CD8-positive, alpha-beta memory T cell (primary cell): Measurements from ENCODE around the gene CDHR1. TPM values are rescaled to one million over a fixed set of nuclear protein-coding genes. Genes with fewer than 3 reads are reported as not detected.

ENCODE experiments used
- CTCF ChIA-PET: fragments of 350-600 bp; sonication (Branson Sonifier 250); formaldehyde crosslinking; loops from one replicate; lab custom pipeline; 2021; ENCODE audit warnings: antibody characterized with exemption; lab: Charles Lee
- POLR2A ChIA-PET: fragments of 350-600 bp; sonication (Branson Sonifier 250); formaldehyde crosslinking; loops from one replicate; lab custom pipeline; 2021; ENCODE audit warnings: antibody characterized with exemption; lab: Charles Lee
- DNase-seq, 5 donors: peaks; one replicate each; pipeline versions ENCODE4 v3.0.0 to v3.0.0-alpha.2; 2020 to 2022; ENCODE audit warnings: mixed read lengths in 1 of 5
- H3K27ac ChIP-seq: one replicate; pipeline ENCODE4 v1.7.0; 2013; ENCODE audit warnings: low read depth, mild to moderate bottlenecking, low read length, moderate library complexity
- H3K27me3 ChIP-seq: 2 replicates; pipeline ENCODE4 v1.7.0; 2013; ENCODE audit warnings: low read length, mild to moderate bottlenecking; ENCODE audit not compliant: insufficient read depth, poor library complexity, severe bottlenecking
- H3K36me3 ChIP-seq: 2 replicates; pipeline ENCODE4 v1.7.0; 2013; ENCODE audit warnings: mild to moderate bottlenecking, low read length, moderate library complexity; ENCODE audit not compliant: insufficient read depth
- H3K4me1 ChIP-seq: 2 replicates; pipeline ENCODE4 v1.7.0; 2013; ENCODE audit warnings: mild to moderate bottlenecking, low read length, moderate library complexity; ENCODE audit not compliant: insufficient read depth
- H3K4me3 ChIP-seq: 2 replicates; pipeline ENCODE4 v1.7.0; 2013; ENCODE audit warnings: mild to moderate bottlenecking, low read length
- H3K9me3 ChIP-seq: 2 replicates; pipeline ENCODE4 v1.7.0; 2013; ENCODE audit warnings: mild to moderate bottlenecking, low read length
- H3K27ac Mint-ChIP-seq, 8 donors: one replicate each; pipeline ENCODE4 v1.8.0; 2020 to 2021; ENCODE audit warnings: mixed read lengths in 8 of 8, mild to moderate bottlenecking in 6 of 8, inconsistent platforms in 3 of 8, moderate library complexity in 3 of 8
- H3K27me3 Mint-ChIP-seq, 2 donors: one replicate each; pipeline ENCODE4 v1.8.0; 2020 to 2021; ENCODE audit warnings: mixed read lengths in 2 of 2, mild to moderate bottlenecking in 1 of 2, moderate library complexity in 1 of 2
- H3K36me3 Mint-ChIP-seq, 3 donors: one replicate each; pipeline ENCODE4 v1.8.0; 2020 to 2021; ENCODE audit warnings: mixed read lengths in 3 of 3, inconsistent platforms in 1 of 3, mild to moderate bottlenecking in 1 of 3
- H3K4me1 Mint-ChIP-seq, 3 donors: one replicate each; pipeline ENCODE4 v1.8.0; 2020 to 2021; ENCODE audit warnings: mixed read lengths in 3 of 3, inconsistent platforms in 1 of 3, mild to moderate bottlenecking in 1 of 3
- H3K4me3 Mint-ChIP-seq, 7 donors: one replicate each; pipeline ENCODE4 v1.8.0; 2020 to 2021; ENCODE audit warnings: mixed read lengths in 7 of 7, mild to moderate bottlenecking in 6 of 7, moderate library complexity in 4 of 7, inconsistent platforms in 2 of 7
- H3K9me3 Mint-ChIP-seq, 5 donors: one replicate each; pipeline ENCODE4 v1.8.0; 2020 to 2022; ENCODE audit warnings: mixed read lengths in 5 of 5, mild to moderate bottlenecking in 3 of 5, moderate library complexity in 2 of 5, inconsistent platforms in 1 of 5
- polyA plus RNA-seq: library from polyadenylated mRNA; unstranded; fragments of 300-500 nt; fragmentation: Illumina TruSeq; gene quantifications from one replicate; pipeline ENCODE4 v1.2.3, GENCODE V29; 2021
- total RNA-seq, 2 experiments: library from RNA; stranded (reverse); gene quantifications; one replicate each; pipeline ENCODE4 v1.2.3, GENCODE V29; 2021

Gene CDHR1
- total and polyA plus RNA-seq, 3 experiments from 2014 or later: 1.4 to 1.7 (median 1.4) TPM

GRCh38 chr10:84234479-84234878 lies 40.1 kb downstream of the CDHR1 start:
- no peaks in the 10 kb centered on the region for H3K4me1 ChIP-seq
- DNase-seq: no peak
- H3K4me3 Mint-ChIP-seq: no peak overlapping the region
- H3K27me3 Mint-ChIP-seq: peaks cover 13 to 55% of the 10 kb centered on the region in 2 donors
- H3K27me3 ChIP-seq: no peaks in the 10 kb centered on the region
- no peak overlapping the region for H3K27ac Mint-ChIP-seq
- H3K36me3 Mint-ChIP-seq: no peaks in the 10 kb centered on the region
- no peaks in the 10 kb centered on the region for H3K36me3 ChIP-seq
- ChIA-PET POLR2A (no interaction called here), CTCF (no interaction called here)
- H3K9me3 Mint-ChIP-seq: no peaks in the 10 kb centered on the region
- no peaks in the 10 kb centered on the region for H3K9me3 ChIP-seq
- H3K4me3 ChIP-seq: no peak overlapping the region
- H3K4me1 Mint-ChIP-seq: no peaks in the 10 kb centered on the region
- no peak overlapping the region for H3K27ac ChIP-seq

DNA sequence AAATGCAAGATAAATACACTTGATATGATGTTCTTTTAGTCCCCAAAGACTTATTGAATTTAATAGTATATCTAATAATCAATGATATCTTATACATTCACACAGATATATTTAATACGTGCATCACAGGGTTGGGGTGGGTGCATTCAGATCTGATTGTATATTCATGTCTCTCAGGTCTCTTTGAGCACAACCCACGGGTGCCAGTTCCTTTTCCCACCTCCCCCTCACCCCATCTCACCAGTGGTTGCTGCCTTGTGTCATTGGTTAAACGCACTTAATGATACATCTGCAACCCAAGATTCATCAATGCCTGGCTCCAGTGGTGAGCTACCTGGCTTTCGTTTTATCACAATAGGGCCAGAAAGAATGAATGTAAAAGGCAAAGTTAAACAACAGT lies 40.8 kb downstream of the CDHR1 start:
- no peak overlapping the region for H3K27ac ChIP-seq
- POLR2A ChIA-PET: no interaction called here
- H3K4me1 Mint-ChIP-seq: no peaks in the 10 kb centered on the region

DNA sequence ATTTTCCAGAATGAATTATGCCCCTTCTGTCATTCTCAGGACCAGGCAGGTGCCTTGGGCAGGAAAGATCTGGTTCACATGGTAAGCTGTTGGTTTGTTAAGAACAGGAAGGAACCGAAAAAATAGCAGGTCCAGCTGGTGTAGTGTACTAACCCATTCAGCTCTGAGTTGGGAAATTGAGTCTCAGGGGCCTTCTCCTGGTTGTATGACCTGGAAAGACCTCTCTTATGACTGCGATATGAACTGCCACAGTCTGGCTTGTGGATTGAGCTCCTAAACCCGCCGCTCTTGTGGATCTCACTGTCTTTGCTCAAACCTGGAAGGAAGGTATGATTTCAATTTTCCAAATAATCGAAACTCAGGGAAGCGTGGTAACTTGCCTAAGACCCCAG lies 42.5 kb downstream of the CDHR1 start:
- no peak overlapping the region for H3K27ac Mint-ChIP-seq
- no peak for DNase-seq
- H3K4me1 Mint-ChIP-seq: no peaks in the 10 kb centered on the region
- ChIA-PET CTCF (no interaction called here), POLR2A (no interaction called here)
- H3K36me3 Mint-ChIP-seq: no peaks in the 10 kb centered on the region
- Histone ChIP-seq H3K36me3 (no peaks in the 10 kb centered on the region), H3K9me3 (no peaks in the 10 kb centered on the region), H3K27ac (no peak overlapping the region), H3K4me1 (no peaks in the 10 kb centered on the region), H3K4me3 (no peak overlapping the region), H3K27me3 (no peaks in the 10 kb centered on the region)
- peak overlapping the region in 1 of 7 donors; percentile 51 for H3K4me3 Mint-ChIP-seq
- no peaks in the 10 kb centered on the region for H3K9me3 Mint-ChIP-seq
- H3K27me3 Mint-ChIP-seq: peaks cover 17 to 48% of the 10 kb centered on the region in 2 donors

More for the DNA sequence above, 40.8 kb downstream of the CDHR1 start:
- no peaks in the 10 kb centered on the region for H3K36me3 ChIP-seq
- Mint-ChIP-seq H3K27ac (no peak overlapping the region), H3K27me3 (peaks cover 13 to 52% of the 10 kb centered on the region in 2 donors), H3K36me3 (no peaks in the 10 kb centered on the region), H3K9me3 (no peaks in the 10 kb centered on the region), H3K4me3 (no peak overlapping the region)
- H3K9me3 ChIP-seq: no peaks in the 10 kb centered on the region
- H3K4me1 ChIP-seq: no peaks in the 10 kb centered on the region
- no peak overlapping the region for H3K4me3 ChIP-seq
- H3K27me3 ChIP-seq: no peaks in the 10 kb centered on the region
- CTCF ChIA-PET: no interaction called here
- DNase-seq: no peak

- no peak overlapping the region for H3K4me3 Mint-ChIP-seq
- H3K9me3 Mint-ChIP-seq: no peaks in the 10 kb centered on the region
- H3K4me3 ChIP-seq: no peak overlapping the region
- H3K27ac ChIP-seq: no peak overlapping the region
- no peaks in the 10 kb centered on the region for H3K36me3 ChIP-seq
- no peaks in the 10 kb centered on the region for H3K36me3 Mint-ChIP-seq
- no peaks in the 10 kb centered on the region for H3K4me1 Mint-ChIP-seq
- H3K27me3 ChIP-seq: no peaks in the 10 kb centered on the region
- no peak for DNase-seq
- ChIA-PET POLR2A (no interaction called here), CTCF (no interaction called here)
- H3K27ac Mint-ChIP-seq: no peak overlapping the region
- no peaks in the 10 kb centered on the region for H3K4me1 ChIP-seq
- no peaks in the 10 kb centered on the region for H3K9me3 ChIP-seq
- H3K27me3 Mint-ChIP-seq: peaks cover 17 to 42% of the 10 kb centered on the region in 2 donors
These were observed 43.1 kb downstream of the CDHR1 start for GRCh38 chr10:84237199-84238051.

- no peaks in the 10 kb centered on the region for H3K4me1 ChIP-seq
- no peak overlapping the region for H3K4me3 Mint-ChIP-seq
- ChIA-PET POLR2A (no interaction called here), CTCF (interaction anchor here (1.6 kb wide), 1 partner anchor 18 kb away, joined by 4 read pairs; no protein-coding TSS in a partner anchor)
- no peaks in the 10 kb centered on the region for H3K4me1 Mint-ChIP-seq
- no peaks in the 10 kb centered on the region for H3K9me3 Mint-ChIP-seq
- no peaks in the 10 kb centered on the region for H3K36me3 ChIP-seq
- no peaks in the 10 kb centered on the region for H3K36me3 Mint-ChIP-seq
- H3K27ac Mint-ChIP-seq: no peak overlapping the region
- no peak for DNase-seq
- H3K27me3 ChIP-seq: no peaks in the 10 kb centered on the region
- no peak overlapping the region for H3K4me3 ChIP-seq
- no peak overlapping the region for H3K27ac ChIP-seq
- peaks cover 17 to 37% of the 10 kb centered on the region in 2 donors for H3K27me3 Mint-ChIP-seq
- H3K9me3 ChIP-seq: no peaks in the 10 kb centered on the region
These were observed 44.6 kb downstream of the CDHR1 start for GRCh38 chr10:84238909-84239308.

- Histone ChIP-seq H3K27ac (no peak within 1 kb of the TSS), H3K4me3 (no peak within 1 kb of the TSS), H3K9me3 (no peaks in the 10 kb centered on the region), H3K4me1 (no peaks in the 10 kb centered on the region), H3K36me3 (no peaks in the 10 kb centered on the region), H3K27me3 (no peaks in the 10 kb centered on the region)
- Mint-ChIP-seq H3K9me3 (no peaks in the 10 kb centered on the region), H3K27me3 (peaks cover 17 to 26% of the 10 kb centered on the region in 2 donors), H3K4me3 (no peak within 1 kb of the TSS), H3K27ac (no peak within 1 kb of the TSS), H3K4me1 (no peaks in the 10 kb centered on the region), H3K36me3 (no peaks in the 10 kb centered on the region)
- ChIA-PET POLR2A (no interaction called here), CTCF (interaction anchor here (1.2 kb wide), 1 partner anchor 111 kb away, joined by 3 read pairs; no protein-coding TSS in a partner anchor)
- no peak for DNase-seq
These were observed 47.0 kb downstream of the CDHR1 start, which contains the start of gene LRIT1 for GRCh38 chr10:84241185-84241790. TSS of gene LRIT1 (minus strand) at chr10:84241546. CDS start at chr10:84241439, 107 bp downstream.

DNA sequence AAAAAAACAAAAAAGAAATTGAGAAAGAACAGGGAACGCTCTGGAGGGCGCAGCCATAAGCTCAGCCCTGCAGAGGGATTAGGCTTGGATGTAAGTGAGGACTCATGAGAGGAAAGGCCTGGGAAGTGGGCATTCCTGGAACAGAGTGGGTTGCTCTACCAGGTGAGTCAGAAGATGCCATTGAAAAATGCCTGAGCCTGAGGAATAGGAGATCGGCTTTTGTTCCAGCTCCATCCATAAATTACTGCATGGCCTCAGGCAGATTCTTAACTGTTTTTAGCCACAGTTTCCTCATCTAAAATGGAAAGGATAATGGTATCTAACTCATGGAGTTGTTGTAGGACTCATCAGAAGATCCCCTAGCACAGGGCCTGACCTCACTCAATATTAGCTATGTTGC lies 49.4 kb downstream of the CDHR1 start:
- CTCF ChIA-PET: no interaction called here
- Mint-ChIP-seq H3K27ac (no peak overlapping the region), H3K36me3 (no peaks in the 10 kb centered on the region), H3K9me3 (no peaks in the 10 kb centered on the region), H3K4me1 (no peaks in the 10 kb centered on the region), H3K4me3 (no peak overlapping the region), H3K27me3 (peaks cover 6 to 19% of the 10 kb centered on the region in 2 donors)
- Histone ChIP-seq H3K9me3 (no peaks in the 10 kb centered on the region), H3K4me1 (no peaks in the 10 kb centered on the region), H3K36me3 (no peaks in the 10 kb centered on the region), H3K27me3 (no peaks in the 10 kb centered on the region), H3K27ac (no peak overlapping the region), H3K4me3 (no peak overlapping the region)
- POLR2A ChIA-PET: no interaction called here
- DNase-seq: no peak

GRCh38 chr10:84244651-84245270 lies 50.4 kb downstream of the CDHR1 start, which contains the start of gene RGR:
TSS of gene RGR (plus strand) at chr10:84245053. CDS start at chr10:84245091, 38 bp downstream.
- Mint-ChIP-seq H3K36me3 (no peaks in the 10 kb centered on the region), H3K4me1 (no peaks in the 10 kb centered on the region), H3K9me3 (no peaks in the 10 kb centered on the region), H3K27me3 (peaks cover 4 to 21% of the 10 kb centered on the region in 2 donors), H3K4me3 (no peak within 1 kb of the TSS), H3K27ac (no peak within 1 kb of the TSS)
- DNase-seq: no peak
- Histone ChIP-seq H3K4me3 (no peak within 1 kb of the TSS), H3K27me3 (no peaks in the 10 kb centered on the region), H3K36me3 (no peaks in the 10 kb centered on the region), H3K27ac (no peak within 1 kb of the TSS), H3K4me1 (no peaks in the 10 kb centered on the region), H3K9me3 (no peaks in the 10 kb centered on the region)
- ChIA-PET POLR2A (no interaction called here), CTCF (no interaction called here)
